Prostate gland (tissue), 2 donors: ENCODE measurements around the gene COX8A. TPM values are rescaled to one million over a fixed set of nuclear protein-coding genes. Genes with fewer than 3 reads are reported as not detected.

Source experiments
- DNase-seq: peaks from one replicate; pipeline ENCODE4 v3.0.0-alpha.2; 2019; ENCODE audit warnings: low spot score
- H3K27ac ChIP-seq, 2 donors: fragments of 200-600 bp; sonication (generic); 2 replicates each; pipeline ENCODE4 v1.5.1; 2017 to 2019
- H3K27me3 ChIP-seq: fragments of 200-600 bp; sonication (generic); replicated peaks from 2 replicates; pipeline ENCODE4 v1.5.1; 2019; ENCODE audit not compliant: insufficient read depth
- H3K36me3 ChIP-seq, 2 donors: fragments of 200-600 bp; sonication (generic); 1 replicate in 1 of 2; 2 replicates in 1 of 2; pipeline versions ENCODE4 v1.5.1 to v1.8.1; 2017 to 2019
- H3K4me1 ChIP-seq: fragments of 200-600 bp; sonication (generic); replicated peaks from 2 replicates; pipeline ENCODE4 v1.5.1; 2019
- H3K4me3 ChIP-seq, 2 donors: fragments of 200-600 bp; sonication (generic); 2 replicates each; pipeline ENCODE4 v1.5.1; 2017 to 2019
- H3K9me3 ChIP-seq: fragments of 200-600 bp; sonication (generic); 2 replicates; pipeline ENCODE4 v1.5.1; 2017
- CTCF ChIP-seq, 4 experiments: fragments of 200-600 bp in 2 of 4; fragments of 450-650 bp in 2 of 4; sonication (generic) in 2 of 4; IDR thresholded peaks; 1 replicate in 3 of 4; 2 replicates in 1 of 4; pipeline ENCODE4 v1.5.1; 2016 to 2019; ENCODE audit warnings: antibody characterized with exemption in 4 of 4, mild to moderate bottlenecking in 2 of 4, moderate library complexity in 2 of 4
- POLR2A ChIP-seq: fragments of 450-650 bp; IDR thresholded peaks from one replicate; pipeline ENCODE4 v1.6.1; 2016; ENCODE audit warnings: antibody characterized with exemption, mild to moderate bottlenecking
- POLR2AphosphoS5 ChIP-seq: sonication (generic); formaldehyde crosslinking; IDR thresholded peaks from one replicate; pipeline ENCODE4 v1.6.1; 2017; ENCODE audit warnings: antibody characterized with exemption
- WGBS: methylation state at CpG from one replicate; pipeline ENCODE4 v1.1.5; 2018; 5-methylcytosine and 5-hydroxymethylcytosine counted together
- intact Hi-C: fragments of 100-400 bp; cut with DNase I; formaldehyde crosslinking; loops from one replicate; pipeline ENCODE4 v1.14.2; 2022
- total RNA-seq, 2 donors: library from RNA; depleted of rRNA; stranded (reverse); fragments of >200 nt; gene quantifications; one replicate each; pipeline ENCODE4 v1.1.0, GENCODE V29; 2016

The COX8A gene
- total RNA-seq, 2 donors from 2014 or later, result 597 to 1,196 TPM

GRCh38 chr11:63998558-63999348 lies 24.3 kb downstream of the COX8A start:
- H3K27ac ChIP-seq, result peak overlapping the region; percentile 54 to 61
- peaks cover 22% of the 10 kb centered on the region for H3K4me1 ChIP-seq
- 52% methylated on average over 54 of the region's 54 CpGs for WGBS
- no peaks in the 10 kb centered on the region for H3K9me3 ChIP-seq
- peaks cover 13 to 15% of the 10 kb centered on the region in 2 donors for H3K36me3 ChIP-seq
- peak overlapping the region in 1 of 2 donors; percentile 12 for H3K4me3 ChIP-seq
- DNase-seq, result no peak
- H3K27me3 ChIP-seq, result no peaks in the 10 kb centered on the region
- TF ChIP-seq POLR2AphosphoS5 (no peak), CTCF (IDR thresholded peaks at IDR 0.05) (peak in 2 of 4 experiments; percentile 14 to 44), POLR2A (peak; percentile 27)
- intact Hi-C loops, result no loop called here

- H3K9me3 ChIP-seq, result no peaks in the 10 kb centered on the region
- peaks cover 22% of the 10 kb centered on the region for H3K4me1 ChIP-seq
- TF ChIP-seq POLR2AphosphoS5 (peak; percentile 72), CTCF (IDR thresholded peaks at IDR 0.05) (no peak), POLR2A (peak; percentile 29)
- DNase-seq, result peak; percentile 95
- intact Hi-C loops, result loop anchor here (2.0 kb wide), 1 partner anchor 149 kb away; no protein-coding TSS in a partner anchor
- 9% methylated on average over 56 of the region's 59 CpGs for WGBS
- no peaks in the 10 kb centered on the region for H3K27me3 ChIP-seq
- peak overlapping the region; percentile 54 to 61 for H3K27ac ChIP-seq
- peaks cover 13 to 15% of the 10 kb centered on the region in 2 donors for H3K36me3 ChIP-seq
- peak overlapping the region in 1 of 2 donors; percentile 24 for H3K4me3 ChIP-seq
Measured at GRCh38 chr11:63999349-64000025, 25.1 kb downstream of the COX8A start.

- Histone ChIP-seq H3K36me3 (peaks cover 13 to 15% of the 10 kb centered on the region in 2 donors), H3K27me3 (no peaks in the 10 kb centered on the region), H3K9me3 (no peaks in the 10 kb centered on the region), H3K4me1 (peaks cover 22% of the 10 kb centered on the region), H3K4me3 (peak overlapping the region; percentile 20 to 24), H3K27ac (peak overlapping the region in 1 of 2 donors; percentile 31)
- peak; percentile 55 for DNase-seq
- intact Hi-C loops, result loop anchor here (2.0 kb wide), 1 partner anchor 149 kb away; no protein-coding TSS in a partner anchor
- 3% methylated on average over 32 of the region's 67 CpGs for WGBS
- no peak for TF ChIP-seq POLR2A
- TF ChIP-seq CTCF (IDR thresholded peaks at IDR 0.05), result peak; percentile 79 to 98 (median 90)
Measured at GRCh38 chr11:64000026-64000739, 25.8 kb downstream of the COX8A start.

- Histone ChIP-seq H3K36me3 (peaks cover 13 to 15% of the 10 kb centered on the region in 2 donors), H3K4me1 (peaks cover 22% of the 10 kb centered on the region), H3K4me3 (peak overlapping the region; percentile 20 to 24), H3K27me3 (no peaks in the 10 kb centered on the region), H3K27ac (no peak overlapping the region), H3K9me3 (no peaks in the 10 kb centered on the region)
- WGBS, result 38% methylated on average over 43 of the region's 60 CpGs
- no peak for DNase-seq
- TF ChIP-seq POLR2A (no peak), CTCF (IDR thresholded peaks at IDR 0.05) (peak in 1 of 4 experiments; percentile 7), POLR2AphosphoS5 (no peak)
- intact Hi-C loops, result loop anchor here (2.0 kb wide), 1 partner anchor 148 kb away; no protein-coding TSS in a partner anchor
Measured at GRCh38 chr11:64000740-64001483, 26.5 kb downstream of the COX8A start.
